GM19351 (cell line): ENCODE measurements around the gene LGR4.

Source experiments
- ATAC-seq: cut with Tn5 transposase; IDR thresholded peaks from one replicate; pipeline ENCODE4 v1.9.1; 2021; ENCODE audit warnings: mild to moderate bottlenecking, moderate library complexity; ENCODE audit not compliant: unreplicated experiment

The LGR4 gene

DNA sequence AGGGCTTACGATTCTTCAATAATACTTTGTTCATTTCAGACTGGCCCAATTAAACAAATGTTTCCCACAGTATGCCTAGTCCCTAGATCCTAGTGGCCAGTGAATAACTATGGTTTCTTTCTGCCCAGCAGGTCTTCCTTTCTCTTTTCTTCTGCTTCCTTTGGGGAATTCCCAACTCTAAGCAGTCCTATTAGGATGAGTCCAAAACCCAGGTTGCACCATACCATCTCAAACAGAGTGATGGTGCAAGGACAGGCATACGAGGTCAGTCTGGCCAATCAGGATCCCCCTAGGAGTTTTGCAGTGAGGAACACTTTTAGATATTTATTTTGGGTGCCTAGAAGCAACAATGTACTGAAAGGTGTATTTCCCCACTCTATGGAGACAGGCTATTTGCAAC, 68.2 kb downstream of the LGR4 start:
- no peak for ATAC-seq

DNA sequence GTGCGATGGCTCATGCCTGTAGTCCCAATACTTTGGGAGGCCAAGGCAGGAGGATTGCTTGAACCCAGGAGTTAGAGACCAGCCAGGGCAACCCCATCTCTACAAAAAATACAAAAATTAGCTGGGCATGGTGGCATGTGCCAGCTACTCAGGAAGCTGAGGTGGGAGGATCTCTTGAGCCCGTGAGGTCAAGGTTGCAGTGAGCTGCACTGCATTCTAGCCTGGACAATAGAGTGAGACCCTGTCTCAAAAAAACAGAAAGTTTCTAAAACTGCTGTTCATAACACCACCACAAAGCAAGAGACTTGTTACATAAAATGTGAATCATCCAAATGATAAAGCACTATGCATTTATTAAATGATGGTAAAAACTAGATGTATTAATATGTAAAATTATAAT, 69.4 kb downstream of the LGR4 start:
- no peak for ATAC-seq

- ATAC-seq = no peak
Measured at GRCh38 chr11:27402450-27402849, 70.1 kb downstream of the LGR4 start.

DNA sequence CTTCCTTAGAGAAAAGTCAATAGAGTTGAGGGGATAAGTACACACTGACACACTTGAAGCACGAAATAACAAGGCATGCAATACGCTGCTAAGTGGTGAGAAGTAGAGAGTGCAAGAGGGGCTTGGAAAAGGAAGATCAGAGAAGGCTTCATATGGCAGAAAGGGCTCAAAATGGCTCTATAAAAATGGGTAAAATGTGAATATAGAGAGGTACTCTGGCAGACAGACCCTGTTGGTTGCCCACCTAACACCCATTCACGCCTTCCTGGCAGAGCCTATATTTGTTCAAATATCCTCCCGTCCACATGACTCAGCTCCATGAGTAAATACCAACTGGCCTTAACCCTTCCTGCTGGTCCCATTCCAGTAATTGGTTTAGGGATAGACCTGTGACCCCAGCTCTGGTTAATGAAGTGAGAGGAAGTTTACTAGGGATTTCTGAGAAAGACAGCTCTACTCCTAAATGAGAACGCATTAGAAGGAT, 70.7 kb downstream of the LGR4 start:
- ATAC-seq = no peak

GRCh38 chr11:27401280-27401832, 71.2 kb downstream of the LGR4 start:
- ATAC-seq = no peak

- no peak for ATAC-seq
Measured at GRCh38 chr11:27398400-27398770, 74.2 kb downstream of the LGR4 start.

- no peak for ATAC-seq
Measured at GRCh38 chr11:27397624-27398399, 74.8 kb downstream of the LGR4 start.

DNA sequence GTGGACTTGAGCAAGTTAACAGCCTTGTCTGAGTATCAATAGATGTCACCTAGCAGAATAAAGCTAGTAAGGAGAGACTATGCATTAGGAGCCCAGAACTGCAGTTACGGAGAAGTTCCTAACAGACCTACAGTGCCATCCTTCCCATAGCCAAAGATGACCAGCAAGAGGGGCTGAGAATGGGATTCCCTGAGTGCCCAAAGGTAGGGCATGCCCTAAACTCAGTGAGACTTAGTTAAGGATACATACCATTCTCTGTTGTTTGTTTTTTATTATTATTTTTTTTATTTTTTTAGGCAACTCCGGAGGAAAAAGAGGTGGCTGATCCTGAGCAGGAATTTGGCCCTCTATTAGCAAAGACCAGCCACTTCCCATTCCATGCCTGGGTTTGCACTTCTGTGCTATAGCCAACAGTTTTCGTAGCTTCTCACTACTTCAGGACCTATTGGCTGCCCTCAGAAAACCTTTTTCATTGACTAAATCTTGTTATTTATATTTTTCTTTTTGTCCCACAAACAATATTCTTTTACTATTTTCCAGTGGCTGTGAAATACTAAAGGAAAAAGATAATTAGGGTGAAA, 76.2 kb downstream of the LGR4 start:
- ATAC-seq = no peak

DNA sequence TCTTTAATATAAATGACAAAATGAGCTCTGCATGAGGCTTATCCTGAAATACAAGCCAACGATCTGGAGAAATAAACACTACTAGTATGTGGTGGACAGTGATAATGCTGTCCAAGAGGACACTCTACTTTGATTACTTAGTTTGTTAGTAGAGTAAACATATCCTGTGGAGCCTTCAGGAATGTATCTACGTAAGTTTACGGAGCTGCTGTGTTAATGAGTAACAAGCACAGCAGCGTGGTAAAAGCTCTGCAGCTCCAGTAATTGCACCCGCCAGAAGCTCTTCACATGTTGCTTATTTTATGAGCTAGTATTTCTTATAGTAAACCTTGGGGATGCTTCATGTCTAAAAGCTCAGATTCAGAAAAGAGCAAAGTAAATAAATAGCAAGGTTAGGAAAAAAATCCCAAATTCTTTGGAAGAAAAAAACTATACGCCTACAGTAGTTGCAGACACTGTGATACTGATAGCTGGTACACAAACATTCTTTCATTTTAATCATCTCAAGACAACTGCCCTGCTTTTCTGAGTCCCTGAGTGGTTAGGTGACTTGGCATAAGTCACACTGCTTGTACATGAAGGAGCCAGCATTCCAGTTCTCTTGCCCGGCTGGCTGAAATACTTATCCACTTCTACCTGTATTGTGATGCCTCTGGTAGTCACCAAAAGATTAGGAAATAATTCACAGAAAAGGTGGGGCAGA, 76.9 kb downstream of the LGR4 start:
- ATAC-seq = no peak

DNA sequence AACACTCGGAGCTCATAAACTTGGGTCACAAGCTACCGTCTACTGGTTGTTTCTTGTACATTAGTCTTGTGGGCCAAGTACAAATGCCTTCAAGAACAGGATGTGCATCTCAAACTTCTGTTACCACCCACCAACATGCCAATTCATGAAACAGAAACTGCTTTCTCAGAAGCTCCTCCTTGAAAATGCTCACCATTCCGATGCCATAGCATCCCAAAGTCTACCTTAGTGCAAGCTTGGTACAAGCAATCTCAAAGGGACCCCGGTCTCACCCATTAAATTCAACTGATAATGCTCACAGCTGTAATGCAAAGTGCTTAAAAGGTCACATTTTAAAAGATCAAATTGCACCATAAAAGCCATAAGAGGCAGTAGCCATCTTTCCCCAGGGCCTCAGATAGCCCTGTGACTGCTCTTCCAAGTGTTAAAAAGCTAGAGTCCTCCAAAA, 77.8 kb downstream of the LGR4 start:
- ATAC-seq = no peak

DNA sequence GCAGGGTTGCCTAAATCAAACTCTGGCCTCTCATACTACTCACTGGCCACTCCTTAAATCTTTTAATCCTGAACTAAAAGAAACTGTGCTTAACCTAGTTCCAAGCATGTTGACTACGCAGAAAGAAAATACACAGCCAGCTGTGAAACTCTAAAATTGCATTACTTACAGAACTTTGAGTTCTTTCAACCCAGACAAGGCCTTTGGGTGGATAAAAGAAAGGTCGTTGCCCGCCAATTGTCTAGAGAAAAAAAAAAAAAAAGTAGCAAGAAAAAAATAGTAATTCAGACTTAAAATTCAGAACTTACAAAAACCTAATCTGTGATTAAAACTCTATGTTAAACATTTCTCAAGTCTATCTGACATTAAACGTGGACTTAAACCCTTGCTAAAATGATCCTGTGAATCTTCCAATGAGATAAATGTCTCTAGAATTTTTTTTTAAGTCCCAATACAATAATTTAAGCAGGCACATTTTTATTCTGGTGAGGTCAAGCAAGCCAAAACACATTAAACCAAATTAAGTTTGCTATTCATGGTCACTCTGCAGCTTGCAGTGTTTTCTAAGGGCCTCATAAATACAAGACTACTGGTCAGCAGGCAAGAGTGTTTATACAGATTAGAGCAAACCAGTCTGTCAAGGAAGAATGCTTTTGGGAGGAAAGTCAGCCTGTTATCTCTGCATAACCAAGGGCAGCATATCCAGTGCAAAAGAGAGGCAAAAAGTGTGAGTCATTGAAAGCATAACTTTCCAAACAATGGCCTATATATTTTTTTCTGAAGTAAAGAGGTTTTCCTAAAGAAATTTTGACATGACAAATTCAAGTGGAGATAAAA, 80.1 kb downstream of the LGR4 start:
- ATAC-seq = no peak

DNA sequence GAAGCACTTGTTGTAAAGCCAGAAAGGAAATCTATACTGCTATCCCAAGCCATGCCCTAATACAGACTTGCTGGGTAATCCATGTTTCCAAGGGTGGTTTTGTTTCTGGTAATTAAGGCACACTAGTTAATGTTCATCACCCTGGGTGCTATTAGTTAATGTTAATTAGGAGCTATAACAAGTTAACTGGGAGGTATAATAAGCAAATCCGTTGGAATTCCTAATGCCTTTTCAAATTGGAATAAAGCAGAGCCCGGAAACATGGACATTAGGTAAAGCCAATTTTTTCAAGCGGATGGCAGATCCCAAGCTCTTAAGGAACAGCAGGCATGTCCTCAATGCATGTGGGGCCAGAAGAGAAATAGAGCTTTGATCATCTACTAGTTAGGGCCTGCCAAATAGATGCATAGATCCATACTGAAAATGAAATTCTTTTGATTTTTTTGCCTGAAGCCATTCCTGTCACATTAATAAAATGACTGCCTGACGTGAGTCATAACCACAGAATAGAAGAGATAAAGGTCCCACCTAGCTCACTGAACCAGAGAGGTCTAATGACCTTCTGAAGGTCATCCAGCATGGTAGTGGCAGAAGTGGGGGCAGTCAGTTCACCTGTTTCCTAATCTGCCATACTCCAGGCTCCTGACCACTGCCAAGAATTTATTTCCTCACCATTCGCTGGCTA, 81.1 kb downstream of the LGR4 start:
- no peak for ATAC-seq

DNA sequence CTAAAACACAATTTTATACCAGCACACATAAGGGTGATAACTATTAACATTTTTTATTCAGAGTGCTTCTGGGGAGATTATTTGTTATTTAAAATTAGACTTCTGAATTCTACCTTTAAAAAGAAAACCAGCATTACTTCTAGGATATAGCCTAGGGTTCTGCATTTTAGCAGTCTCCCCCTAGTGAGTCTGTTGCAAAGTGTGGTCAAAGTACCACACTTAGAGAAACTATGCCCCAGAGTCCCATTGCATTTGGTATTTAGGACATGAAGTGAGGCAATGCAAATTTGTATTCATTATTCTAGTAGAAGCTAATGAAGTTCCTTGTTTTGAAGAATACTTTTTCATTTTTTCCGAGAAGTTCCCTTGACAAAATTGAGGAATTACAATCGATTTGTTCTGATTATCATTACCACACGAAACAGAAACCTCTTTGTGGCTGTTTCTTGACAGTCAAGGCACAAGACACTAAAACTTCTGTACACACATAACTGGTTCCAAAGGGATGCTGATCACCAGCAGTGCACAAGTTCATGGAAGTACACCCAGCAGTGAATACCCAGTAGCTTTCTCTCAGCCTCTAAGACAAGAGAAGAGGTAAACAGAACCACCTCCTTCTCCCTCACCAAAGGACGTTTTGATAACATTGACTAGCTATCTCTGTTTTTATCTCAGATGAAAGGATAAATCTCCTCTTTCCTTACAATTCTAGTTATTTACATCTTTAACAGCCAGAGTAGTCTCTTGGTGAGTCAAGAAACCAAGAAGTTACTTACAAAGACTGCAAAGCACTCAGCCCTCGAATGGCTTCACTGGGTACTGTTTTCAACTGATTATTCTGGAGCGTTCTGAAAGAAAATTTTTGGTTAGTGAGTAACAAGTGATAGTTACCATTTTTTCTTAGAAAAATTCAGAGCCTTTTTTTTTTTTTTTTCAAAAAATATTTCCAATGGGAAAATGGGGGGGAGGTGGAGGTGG, 82.0 kb downstream of the LGR4 start:
- no peak for ATAC-seq

- ATAC-seq = peak; percentile 50
Measured at GRCh38 chr11:27388869-27389268, 83.7 kb downstream of the LGR4 start.

DNA sequence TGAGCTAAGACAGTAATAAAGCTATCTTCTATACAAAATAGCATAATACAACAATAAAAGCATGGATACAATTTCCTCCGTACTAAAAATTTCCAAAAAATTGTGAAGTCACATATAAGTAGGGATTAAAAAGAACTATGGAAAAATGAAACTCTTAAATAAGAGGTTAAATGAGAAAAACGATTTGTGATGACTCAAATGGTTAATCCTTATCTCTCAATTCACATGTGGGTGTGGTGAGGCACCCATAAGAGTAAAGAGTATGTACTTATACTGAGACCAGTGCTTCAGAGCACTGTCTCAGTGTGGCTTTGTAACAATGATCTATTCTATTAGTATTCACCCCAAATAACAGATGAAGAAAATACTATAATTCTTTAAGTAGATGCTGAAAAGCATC, 84.6 kb downstream of the LGR4 start:
- peak; percentile 44 for ATAC-seq

DNA sequence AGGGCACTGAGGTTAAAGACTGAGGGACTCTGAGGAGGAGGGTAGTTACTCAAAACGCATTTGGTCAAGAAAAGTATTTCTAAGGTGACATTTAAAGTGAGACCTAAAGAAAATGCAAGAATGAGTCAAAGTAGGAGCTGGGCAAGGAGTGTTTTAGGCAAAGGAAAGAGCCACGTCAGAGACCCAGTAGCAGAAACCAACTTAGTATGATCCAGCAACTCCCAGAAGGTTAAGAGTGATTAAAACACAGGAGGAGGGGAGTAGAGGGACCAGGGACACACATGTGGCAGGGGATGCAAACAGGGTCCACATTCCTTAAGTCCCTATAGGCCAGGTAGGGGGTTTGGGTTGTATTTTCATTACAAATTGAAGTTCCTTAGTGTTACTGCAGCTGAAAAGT, 85.2 kb downstream of the LGR4 start:
- ATAC-seq = no peak

- ATAC-seq = no peak
Measured at GRCh38 chr11:27386181-27386845, 86.3 kb downstream of the LGR4 start.

DNA sequence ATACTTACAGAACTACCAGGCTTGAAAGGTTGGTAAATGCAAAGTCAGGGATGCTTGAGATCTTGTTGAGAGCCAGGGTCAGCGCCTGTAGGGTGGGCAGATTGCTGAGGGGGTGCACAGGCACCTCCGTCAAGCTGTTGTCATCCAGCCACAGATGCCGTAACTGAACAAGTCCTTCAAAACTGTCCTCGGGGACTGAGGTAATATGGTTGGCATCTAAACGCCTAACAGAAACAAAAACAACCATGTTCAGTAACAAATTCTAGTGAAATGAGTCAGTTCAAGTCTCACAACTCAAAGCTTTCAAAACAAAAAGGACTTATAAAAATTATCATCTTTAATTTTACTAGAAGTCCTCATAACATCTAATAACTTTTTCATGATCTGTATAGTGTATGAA, 87.3 kb downstream of the LGR4 start:
- ATAC-seq = no peak

DNA sequence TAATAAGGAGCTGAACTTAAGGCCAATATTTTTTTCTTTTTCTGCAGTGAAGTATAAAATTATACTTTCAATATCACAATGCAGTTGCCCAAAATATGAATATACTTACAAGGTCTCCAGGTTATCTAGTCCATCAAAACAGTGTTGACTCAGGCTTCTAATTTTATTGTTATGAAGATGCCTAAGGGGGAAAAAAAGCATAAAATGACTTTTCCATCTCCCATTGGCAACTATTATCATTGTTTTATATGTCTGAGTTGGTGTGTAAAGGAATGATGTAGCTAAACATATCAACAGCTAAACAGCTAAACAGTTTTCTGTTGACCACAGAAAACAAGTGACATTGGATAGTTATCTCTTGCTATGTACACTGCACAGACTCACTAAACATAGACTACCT, 88.4 kb downstream of the LGR4 start:
- no peak for ATAC-seq
